Neuronal stem cell (in vitro differentiated cells): ENCODE data around the gene SRCIN1.
A peak's percentile ranks its signal among the peaks of the same experiment; 100 is the strongest.
"Not testable (repeated sequence)": the region's sequence is repeated elsewhere in the genome, so short reads cannot be mapped to it uniquely, and the experiment has no call there.

Source experiments
- DNase-seq: peaks from one replicate; pipeline ENCODE4 v3.0.0-alpha.2; 2013; ENCODE audit warnings: low spot score
- H2AFZ ChIP-seq: one replicate; pipeline ENCODE4 v1.6.1; 2013; ENCODE audit warnings: mild to moderate bottlenecking, low read length, inconsistent platforms
- H2AK5ac ChIP-seq: 2 replicates; pipeline ENCODE4 v1.6.1; 2013; ENCODE audit warnings: low read depth, mild to moderate bottlenecking, inconsistent platforms, low read length, moderate library complexity, mixed read lengths
- H2BK120ac ChIP-seq: 2 replicates; pipeline ENCODE4 v1.6.1; 2013; ENCODE audit warnings: low read depth, mild to moderate bottlenecking, inconsistent platforms, low read length, moderate library complexity, mixed read lengths
- H2BK12ac ChIP-seq: one replicate; pipeline ENCODE4 v1.6.1; 2013; ENCODE audit warnings: low read length, inconsistent platforms
- H2BK15ac ChIP-seq: 2 replicates; pipeline ENCODE4 v1.6.1; 2013; ENCODE audit warnings: mild to moderate bottlenecking, low read length, inconsistent platforms, mixed read lengths
- H2BK5ac ChIP-seq: one replicate; pipeline ENCODE4 v1.6.1; 2013; ENCODE audit warnings: inconsistent platforms, mild to moderate bottlenecking, low read length, moderate library complexity
- H3K14ac ChIP-seq: one replicate; pipeline ENCODE4 v1.6.1; 2013; ENCODE audit warnings: low read length, inconsistent platforms
- H3K18ac ChIP-seq: 2 replicates; pipeline ENCODE4 v1.6.1; 2013; ENCODE audit warnings: low read length, inconsistent platforms
- H3K23ac ChIP-seq: 2 replicates; pipeline ENCODE4 v1.6.1; 2013; ENCODE audit warnings: low read depth, mild to moderate bottlenecking, mixed read lengths, low read length, inconsistent platforms; ENCODE audit not compliant: poor library complexity
- H3K27ac ChIP-seq: replicated peaks from 3 replicates; pipeline ENCODE4 v1.5.1; 2013; ENCODE audit warnings: low read length, inconsistent platforms
- H3K27me3 ChIP-seq, 3 experiments: 2 replicates each; pipeline ENCODE4 v1.6.1; 2013; ENCODE audit warnings: low read length in 3 of 3, mild to moderate bottlenecking in 2 of 3, inconsistent platforms in 1 of 3, low read depth in 1 of 3, mixed read lengths in 1 of 3, moderate library complexity in 1 of 3; ENCODE audit not compliant: control insufficient read depth in 3 of 3, insufficient read depth in 3 of 3
- H3K36me3 ChIP-seq, 2 donors: replicated peaks in 1 of 2; 2 replicates each; pipeline ENCODE4 v1.6.1; 2013; ENCODE audit warnings: low read length in 2 of 2; ENCODE audit not compliant: control insufficient read depth in 2 of 2, insufficient read depth in 2 of 2
- H3K4ac ChIP-seq: 2 replicates; pipeline ENCODE4 v1.6.1; 2013; ENCODE audit warnings: inconsistent platforms, mild to moderate bottlenecking, low read length, moderate library complexity
- H3K4me1 ChIP-seq, 2 donors: 1 replicate in 1 of 2; 2 replicates in 1 of 2; pipeline ENCODE4 v1.6.1; 2013; ENCODE audit warnings: low read length in 2 of 2, low read depth in 1 of 2; ENCODE audit not compliant: control insufficient read depth in 2 of 2, insufficient read depth in 1 of 2
- H3K4me2 ChIP-seq: one replicate; pipeline ENCODE4 v1.6.1; 2013; ENCODE audit warnings: mild to moderate bottlenecking, low read length, inconsistent platforms; ENCODE audit not compliant: insufficient read depth, poor library complexity, severe bottlenecking
- H3K4me3 ChIP-seq, 2 donors: 2 replicates each; pipeline ENCODE4 v1.5.1; 2013; ENCODE audit warnings: low read length in 2 of 2, mild to moderate bottlenecking in 2 of 2, inconsistent platforms in 1 of 2, moderate library complexity in 1 of 2
- H3K79me1 ChIP-seq: one replicate; pipeline ENCODE4 v1.6.1; 2013; ENCODE audit warnings: low read depth, mild to moderate bottlenecking, inconsistent platforms, low read length, moderate library complexity
- H3K9ac ChIP-seq: one replicate; pipeline ENCODE4 v1.6.1; 2013; ENCODE audit warnings: mild to moderate bottlenecking, low read depth, low read length, inconsistent platforms; ENCODE audit not compliant: poor library complexity
- H3K9me3 ChIP-seq, 2 donors: replicated peaks in 1 of 2; 2 replicates each; pipeline versions ENCODE3 to v1.6.1; 2013; ENCODE audit warnings: low read length in 2 of 2, mild to moderate bottlenecking in 2 of 2, inconsistent platforms in 1 of 2, low read depth in 1 of 2, mixed read lengths in 1 of 2, moderate library complexity in 1 of 2; ENCODE audit not compliant: control insufficient read depth in 2 of 2, insufficient read depth in 1 of 2
- H4K8ac ChIP-seq: one replicate; pipeline ENCODE4 v1.6.1; 2013; ENCODE audit warnings: low read depth, mild to moderate bottlenecking, inconsistent platforms, low read length, moderate library complexity
- H4K91ac ChIP-seq: one replicate; pipeline ENCODE4 v1.6.1; 2013; ENCODE audit warnings: low read length, low read depth, mild to moderate bottlenecking, inconsistent platforms; ENCODE audit not compliant: poor library complexity
- WGBS, 2 donors: extraction: QIAGEN DNeasy Blood & Tissue Kit; methylation state at CpG; one replicate each; pipeline ENCODE4 v1.1.7; 2013; ENCODE audit warnings: missing lambda C conversion rate in 2 of 2, mixed read lengths in 1 of 2; ENCODE audit not compliant: insufficient read length in 2 of 2, insufficient replicate concordance in 1 of 2; ENCODE audit errors: extremely low coverage in 2 of 2; 5-methylcytosine and 5-hydroxymethylcytosine counted together

Gene SRCIN1

GRCh38 chr17:38531761-38532160, 74.0 kb downstream of the SRCIN1 start:
- peak overlapping the region; percentile 22 for H2BK12ac ChIP-seq

GRCh38 chr17:38530856-38531255, 74.9 kb downstream of the SRCIN1 start:
- H3K23ac ChIP-seq, H3K9me3 ChIP-seq, H3K36me3 ChIP-seq, H3K27me3 ChIP-seq, H2AK5ac ChIP-seq, H4K8ac ChIP-seq, H4K91ac ChIP-seq, H3K4me2 ChIP-seq, H2AFZ ChIP-seq, H3K79me1 ChIP-seq, DNase-seq, H3K27ac ChIP-seq, H2BK120ac ChIP-seq, H2BK5ac ChIP-seq, H3K4me3 ChIP-seq, H3K4ac ChIP-seq, H2BK12ac ChIP-seq: not testable (repeated sequence)
- WGBS, 2 donors = no CpG with 5 or more reads among the region's 11 CpGs
- H3K18ac ChIP-seq = peak overlapping the region; percentile 93
- peak overlapping the region; percentile 84 for H3K9ac ChIP-seq
- peak overlapping the region; percentile 71 for H3K14ac ChIP-seq
- H2BK15ac ChIP-seq = peak overlapping the region; percentile 67
- H3K4me1 ChIP-seq = peaks cover 26 to 27% of the 10 kb centered on the region in 2 donors

More at GRCh38 chr17:38531761-38532160, 74.0 kb downstream of the SRCIN1 start:
- not testable (repeated sequence) for H3K4me3 ChIP-seq, H3K9ac ChIP-seq, H3K27ac ChIP-seq, H2AFZ ChIP-seq, H3K36me3 ChIP-seq, H3K14ac ChIP-seq, H3K79me1 ChIP-seq, H4K91ac ChIP-seq, H4K8ac ChIP-seq, H3K27me3 ChIP-seq, H3K4ac ChIP-seq, H3K9me3 ChIP-seq, DNase-seq, H3K23ac ChIP-seq, H2BK15ac ChIP-seq, H3K4me2 ChIP-seq
- peak overlapping the region; percentile 99 for H2BK120ac ChIP-seq
- WGBS, 2 donors = no CpG with 5 or more reads among the region's 11 CpGs
- H3K4me1 ChIP-seq = peaks cover 32 to 35% of the 10 kb centered on the region in 2 donors
- H3K18ac ChIP-seq = peak overlapping the region; percentile 85
- H2BK5ac ChIP-seq = peak overlapping the region; percentile 94
- H2AK5ac ChIP-seq = peak overlapping the region; percentile 94

- H3K79me1 ChIP-seq, H3K4ac ChIP-seq, H3K4me2 ChIP-seq, H3K27ac ChIP-seq, H2BK5ac ChIP-seq, H2BK15ac ChIP-seq, H3K14ac ChIP-seq, H4K8ac ChIP-seq, H3K23ac ChIP-seq, H3K27me3 ChIP-seq, H2AFZ ChIP-seq, H3K9me3 ChIP-seq, H3K36me3 ChIP-seq, DNase-seq, H2BK12ac ChIP-seq, H3K4me3 ChIP-seq, H2BK120ac ChIP-seq, H4K91ac ChIP-seq: not testable (repeated sequence)
- Histone ChIP-seq H3K18ac (peak overlapping the region; percentile 27), H2AK5ac (peak overlapping the region; percentile 46), H3K4me1 (peaks cover 19 to 24% of the 10 kb centered on the region in 2 donors), H3K9ac (peak overlapping the region; percentile 21)
- WGBS, 2 donors = no CpG with 5 or more reads among the region's 10 CpGs
Measured at GRCh38 chr17:38528141-38528540, 77.6 kb downstream of the SRCIN1 start.

GRCh38 chr17:38526526-38526925, 79.2 kb downstream of the SRCIN1 start:
- H4K8ac ChIP-seq, H3K4me2 ChIP-seq, H3K23ac ChIP-seq, H3K4ac ChIP-seq, H3K9me3 ChIP-seq, H2AFZ ChIP-seq, H2BK120ac ChIP-seq, H3K79me1 ChIP-seq, H3K27me3 ChIP-seq, H3K36me3 ChIP-seq, H2AK5ac ChIP-seq, H3K14ac ChIP-seq, H4K91ac ChIP-seq, H2BK5ac ChIP-seq, H3K18ac ChIP-seq, H2BK15ac ChIP-seq, DNase-seq, H3K9ac ChIP-seq, H3K27ac ChIP-seq, H2BK12ac ChIP-seq, H3K4me3 ChIP-seq: not testable (repeated sequence)
- WGBS, 2 donors = no CpG with 5 or more reads among the region's 8 CpGs
- H3K4me1 ChIP-seq = peaks cover 7 to 12% of the 10 kb centered on the region in 2 donors
